Tibial artery (tissue), 4 donors: ENCODE results near the gene CUL9.

Experiments
- DNase-seq, 2 donors: peaks; one replicate each; pipeline ENCODE4 v3.0.0-alpha.2; 2019
- H3K27ac ChIP-seq, 2 donors: fragments of 200-600 bp; sonication (generic) in 1 of 2; 1 replicate in 1 of 2; 2 replicates in 1 of 2; pipeline ENCODE4 v1.5.1; 2018 to 2019; ENCODE audit warnings: mild to moderate bottlenecking in 1 of 2
- H3K27me3 ChIP-seq, 2 donors: fragments of 200-600 bp; sonication (generic) in 1 of 2; one replicate each; pipeline versions ENCODE4 v1.5.1 to v1.6.0; 2016 to 2019
- H3K36me3 ChIP-seq, 3 donors: fragments of 200-600 bp; sonication (generic) in 2 of 3; one replicate each; pipeline ENCODE4 v1.5.1; 2016 to 2019; ENCODE audit warnings: mild to moderate bottlenecking in 2 of 3
- H3K4me1 ChIP-seq, 4 donors: fragments of 200-600 bp; sonication (generic) in 2 of 4; 1 replicate in 3 of 4; 2 replicates in 1 of 4; pipeline ENCODE4 v1.5.1; 2016 to 2019
- H3K4me3 ChIP-seq, 2 donors: fragments of 200-600 bp; sonication (generic) in 1 of 2; 1 replicate in 1 of 2; 2 replicates in 1 of 2; pipeline ENCODE4 v1.5.1; 2018 to 2019; ENCODE audit warnings: mild to moderate bottlenecking in 2 of 2
- H3K9me3 ChIP-seq, 3 donors: fragments of 200-600 bp; sonication (generic) in 1 of 3; one replicate each; pipeline ENCODE4 v1.5.1; 2016 to 2019
- CTCF ChIP-seq, 2 experiments: fragments of 200-600 bp in 1 of 2; fragments of 450-650 bp in 1 of 2; IDR thresholded peaks; one replicate each; pipeline ENCODE4 v1.5.1; 2017 to 2019; ENCODE audit warnings: antibody characterized with exemption in 2 of 2, mild to moderate bottlenecking in 1 of 2, moderate library complexity in 1 of 2
- intact Hi-C: fragments of 100-400 bp; cut with DNase I; formaldehyde crosslinking; loops from one replicate; pipeline ENCODE4 v1.15.0; 2023; ENCODE audit warnings: low total_unique reads

The CUL9 gene

GRCh38 chr6:43143235-43144128, 38.5 kb upstream of the CUL9 start:
- Histone ChIP-seq H3K9me3 (no peaks in the 10 kb centered on the region), H3K4me1 (peaks cover 0 to 11% (median 5%) of the 10 kb centered on the region in 4 donors), H3K4me3 (no peak overlapping the region), H3K27ac (peak overlapping the region; percentile 39 to 41), H3K27me3 (no peaks in the 10 kb centered on the region), H3K36me3 (peaks cover 0 to 18% (median 0%) of the 10 kb centered on the region in 3 donors)
- intact Hi-C loops, result loop anchor here (2.0 kb wide), 1 partner anchor 243 kb away; no protein-coding TSS in a partner anchor
- peak; percentile 93 to 96 for TF ChIP-seq CTCF (IDR thresholded peaks at IDR 0.05)
- DNase-seq, result peak; percentile 79 to 91

- Histone ChIP-seq H3K4me1 (peaks cover 0 to 11% (median 5%) of the 10 kb centered on the region in 4 donors), H3K27me3 (no peaks in the 10 kb centered on the region), H3K9me3 (no peaks in the 10 kb centered on the region), H3K36me3 (peaks cover 0 to 7% (median 0%) of the 10 kb centered on the region in 3 donors), H3K27ac (no peak overlapping the region), H3K4me3 (no peak overlapping the region)
- no peak for DNase-seq
- TF ChIP-seq CTCF (IDR thresholded peaks at IDR 0.05), result no peak
- intact Hi-C loops, result no loop called here
These were observed 37.1 kb upstream of the CUL9 start for GRCh38 chr6:43144879-43145278.

DNA sequence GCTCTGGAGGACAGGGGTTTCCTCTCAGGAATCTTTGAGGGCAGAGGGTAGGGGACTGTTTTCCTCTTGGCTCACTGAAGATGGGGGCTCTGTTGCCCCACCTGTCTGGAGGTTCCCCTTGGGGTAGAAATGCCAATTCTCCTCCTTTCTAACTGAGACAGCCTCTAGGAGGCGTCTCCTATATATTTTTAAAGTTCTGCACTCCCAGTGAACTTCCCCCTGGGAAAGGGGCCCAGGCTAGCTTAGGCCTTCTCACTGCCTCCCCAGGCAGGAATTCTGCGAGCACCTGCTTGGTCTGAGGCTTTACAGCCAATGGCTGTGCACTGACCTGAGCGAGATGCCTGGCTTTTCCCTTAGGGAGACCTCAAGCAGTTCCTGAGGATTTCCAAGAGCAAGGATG, 35.7 kb upstream of the CUL9 start:
- no peak for TF ChIP-seq CTCF (IDR thresholded peaks at IDR 0.05)
- H3K36me3 ChIP-seq, result peaks cover 0 to 7% (median 0%) of the 10 kb centered on the region in 3 donors
- H3K4me3 ChIP-seq, result no peak overlapping the region
- peaks cover 0 to 11% (median 5%) of the 10 kb centered on the region in 4 donors for H3K4me1 ChIP-seq
- H3K9me3 ChIP-seq, result no peaks in the 10 kb centered on the region
- no peak for DNase-seq
- H3K27ac ChIP-seq, result no peak overlapping the region
- intact Hi-C loops, result no loop called here
- no peaks in the 10 kb centered on the region for H3K27me3 ChIP-seq

- Histone ChIP-seq H3K27me3 (no peaks in the 10 kb centered on the region), H3K4me3 (no peak overlapping the region), H3K27ac (no peak overlapping the region), H3K9me3 (no peaks in the 10 kb centered on the region), H3K36me3 (peaks cover 0 to 2% (median 0%) of the 10 kb centered on the region in 3 donors), H3K4me1 (peaks cover 0 to 11% (median 5%) of the 10 kb centered on the region in 4 donors)
- no peak for DNase-seq
- intact Hi-C loops, result no loop called here
- no peak for TF ChIP-seq CTCF (IDR thresholded peaks at IDR 0.05)
These were observed 35.0 kb upstream of the CUL9 start for GRCh38 chr6:43146709-43147688.

- H3K27ac ChIP-seq, result no peak overlapping the region
- H3K4me1 ChIP-seq, result peaks cover 0 to 11% (median 5%) of the 10 kb centered on the region in 4 donors
- TF ChIP-seq CTCF (IDR thresholded peaks at IDR 0.05), result no peak
- intact Hi-C loops, result no loop called here
- no peaks in the 10 kb centered on the region for H3K36me3 ChIP-seq
- no peaks in the 10 kb centered on the region for H3K27me3 ChIP-seq
- no peak for DNase-seq
- H3K4me3 ChIP-seq, result no peak overlapping the region
- no peaks in the 10 kb centered on the region for H3K9me3 ChIP-seq
These were observed 34.1 kb upstream of the CUL9 start for GRCh38 chr6:43147691-43148477.
